ENCODE measurements around the gene BID. TPM values are rescaled to one million over a fixed set of nuclear protein-coding genes. Genes with fewer than 3 reads are reported as not detected.

Gene BID
- total and polyA plus RNA-seq, 2 donors from 2014 or later, result 10.6 to 12.5 TPM

DNA sequence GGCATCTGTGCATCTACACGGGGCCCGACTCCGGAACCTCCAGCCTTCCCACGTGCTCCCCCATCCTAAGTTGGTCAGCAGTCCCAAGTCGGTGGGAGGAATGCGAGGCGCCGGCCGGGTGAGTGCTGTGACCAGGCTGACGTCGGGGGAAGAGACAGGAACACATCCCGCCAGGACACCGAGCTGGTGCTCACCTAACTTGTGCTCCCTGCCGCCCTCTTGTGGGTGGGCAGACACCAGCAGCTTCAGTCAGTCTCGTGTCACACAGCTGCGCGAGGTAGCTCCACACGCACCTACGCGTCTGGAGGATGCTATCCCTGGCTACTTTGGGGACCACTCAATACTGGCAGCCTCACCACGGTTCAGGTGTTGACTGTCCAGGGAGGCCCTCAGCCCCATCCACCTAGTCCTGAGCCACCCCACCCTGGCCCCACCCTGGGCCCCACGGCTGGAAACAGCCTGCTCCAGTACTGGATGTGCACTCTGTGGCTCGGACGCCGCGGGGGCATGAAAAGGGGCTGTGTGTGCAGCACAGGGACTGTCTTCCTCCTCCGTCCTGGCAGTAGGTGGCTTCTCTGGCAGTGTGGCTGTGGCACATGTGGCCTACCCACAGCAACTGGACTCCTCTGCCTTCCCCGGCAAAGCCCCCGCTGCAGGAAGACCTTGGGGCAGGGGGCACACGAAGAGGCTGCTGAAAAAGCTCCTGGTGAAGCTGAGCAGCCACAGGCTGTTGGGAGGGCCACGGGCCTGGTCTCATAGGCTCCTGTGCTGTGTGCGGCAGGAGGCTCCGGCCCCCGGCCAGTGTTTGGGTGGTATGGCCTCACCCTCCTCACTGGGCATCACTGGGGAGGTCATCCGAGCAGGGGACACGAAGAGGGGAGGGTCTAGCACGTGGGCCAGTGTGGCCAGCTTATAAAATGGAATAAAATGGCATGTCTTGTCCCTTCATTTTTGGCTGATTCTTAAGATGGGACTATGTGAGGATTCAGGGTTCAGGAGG is 11.2 kb upstream of the BID start:
- DNase-seq (no peak), FAIRE-seq (no peak)
- H3K4me3 ChIP-seq (ENCODE audit: low read length in 3 of 3), result no peak overlapping the region
- H3K36me3 ChIP-seq (ENCODE audit: control insufficient read depth in 2 of 3, insufficient read depth in 3 of 3, low read length in 3 of 3), result peaks cover 0 to 2% (median 2%) of the 10 kb centered on the region in 3 donors
- no peak overlapping the region for H3K9ac ChIP-seq (ENCODE audit: low read length in 3 of 3)
- TF ChIP-seq, protein P1, sequence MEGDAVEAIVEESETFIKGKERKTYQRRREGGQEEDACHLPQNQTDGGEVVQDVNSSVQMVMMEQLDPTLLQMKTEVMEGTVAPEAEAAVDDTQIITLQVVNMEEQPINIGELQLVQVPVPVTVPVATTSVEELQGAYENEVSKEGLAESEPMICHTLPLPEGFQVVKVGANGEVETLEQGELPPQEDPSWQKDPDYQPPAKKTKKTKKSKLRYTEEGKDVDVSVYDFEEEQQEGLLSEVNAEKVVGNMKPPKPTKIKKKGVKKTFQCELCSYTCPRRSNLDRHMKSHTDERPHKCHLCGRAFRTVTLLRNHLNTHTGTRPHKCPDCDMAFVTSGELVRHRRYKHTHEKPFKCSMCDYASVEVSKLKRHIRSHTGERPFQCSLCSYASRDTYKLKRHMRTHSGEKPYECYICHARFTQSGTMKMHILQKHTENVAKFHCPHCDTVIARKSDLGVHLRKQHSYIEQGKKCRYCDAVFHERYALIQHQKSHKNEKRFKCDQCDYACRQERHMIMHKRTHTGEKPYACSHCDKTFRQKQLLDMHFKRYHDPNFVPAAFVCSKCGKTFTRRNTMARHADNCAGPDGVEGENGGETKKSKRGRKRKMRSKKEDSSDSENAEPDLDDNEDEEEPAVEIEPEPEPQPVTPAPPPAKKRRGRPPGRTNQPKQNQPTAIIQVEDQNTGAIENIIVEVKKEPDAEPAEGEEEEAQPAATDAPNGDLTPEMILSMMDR (IDR thresholded peaks at IDR 0.05; ENCODE audit: borderline replicate concordance, extremely low read depth, insufficient read depth), result peak; percentile 51
- no peaks in the 10 kb centered on the region for H3K4me1 ChIP-seq (ENCODE audit: control insufficient read depth in 2 of 3, insufficient read depth in 2 of 3, low read depth in 1 of 3, low read length in 3 of 3)
- no peaks in the 10 kb centered on the region for H3K27me3 ChIP-seq (ENCODE audit: control insufficient read depth, insufficient read depth, low read length)
- no peaks in the 10 kb centered on the region for H3K9me3 ChIP-seq (ENCODE audit: control insufficient read depth in 2 of 3, insufficient read depth in 1 of 3, low read length in 3 of 3)
- intact Hi-C loops (cut with DNase I), result no loop called here
- H3K27ac ChIP-seq (ENCODE audit: low read depth in 2 of 2, low read length in 2 of 2), result no peak overlapping the region

DNA sequence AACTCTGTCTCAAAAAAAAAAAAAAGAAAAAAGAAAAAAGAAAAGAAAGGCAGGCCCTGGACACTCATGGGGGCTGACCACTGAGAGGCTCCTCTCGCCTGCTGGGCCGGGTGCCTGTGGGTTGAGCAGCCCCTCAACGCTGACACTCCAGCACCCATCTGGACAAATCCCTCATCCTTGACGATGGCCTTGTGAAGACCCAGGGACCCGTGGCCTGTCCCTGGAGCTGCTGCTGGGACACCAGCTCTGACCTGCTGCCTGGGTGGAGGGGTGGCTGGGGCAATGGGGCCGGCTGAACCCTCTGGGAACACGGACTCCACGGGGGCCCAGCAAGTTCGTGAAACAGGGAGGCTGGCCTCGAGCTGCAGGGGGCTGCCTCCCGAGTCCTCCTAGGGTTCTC is 10.5 kb upstream of the BID start:
- Histone ChIP-seq H3K9ac (ENCODE audit: low read length in 3 of 3) (no peak overlapping the region), H3K36me3 (ENCODE audit: control insufficient read depth in 2 of 3, insufficient read depth in 3 of 3, low read length in 3 of 3) (peaks cover 0 to under 1% (median 0%) of the 10 kb centered on the region in 3 donors), H3K4me3 (ENCODE audit: low read length in 3 of 3) (no peak overlapping the region), H3K27ac (ENCODE audit: low read depth in 2 of 2, low read length in 2 of 2) (no peak overlapping the region), H3K4me1 (ENCODE audit: control insufficient read depth in 2 of 3, insufficient read depth in 2 of 3, low read depth in 1 of 3, low read length in 3 of 3) (no peaks in the 10 kb centered on the region), H3K9me3 (ENCODE audit: control insufficient read depth in 2 of 3, insufficient read depth in 1 of 3, low read length in 3 of 3) (no peaks in the 10 kb centered on the region), H3K27me3 (ENCODE audit: control insufficient read depth, insufficient read depth, low read length) (no peaks in the 10 kb centered on the region)
- TF ChIP-seq, protein P1 (IDR thresholded peaks at IDR 0.05; ENCODE audit: borderline replicate concordance, extremely low read depth, insufficient read depth), result no peak
- DNase-seq (no peak), FAIRE-seq (no peak)
- intact Hi-C loops (cut with DNase I), result no loop called here

DNA sequence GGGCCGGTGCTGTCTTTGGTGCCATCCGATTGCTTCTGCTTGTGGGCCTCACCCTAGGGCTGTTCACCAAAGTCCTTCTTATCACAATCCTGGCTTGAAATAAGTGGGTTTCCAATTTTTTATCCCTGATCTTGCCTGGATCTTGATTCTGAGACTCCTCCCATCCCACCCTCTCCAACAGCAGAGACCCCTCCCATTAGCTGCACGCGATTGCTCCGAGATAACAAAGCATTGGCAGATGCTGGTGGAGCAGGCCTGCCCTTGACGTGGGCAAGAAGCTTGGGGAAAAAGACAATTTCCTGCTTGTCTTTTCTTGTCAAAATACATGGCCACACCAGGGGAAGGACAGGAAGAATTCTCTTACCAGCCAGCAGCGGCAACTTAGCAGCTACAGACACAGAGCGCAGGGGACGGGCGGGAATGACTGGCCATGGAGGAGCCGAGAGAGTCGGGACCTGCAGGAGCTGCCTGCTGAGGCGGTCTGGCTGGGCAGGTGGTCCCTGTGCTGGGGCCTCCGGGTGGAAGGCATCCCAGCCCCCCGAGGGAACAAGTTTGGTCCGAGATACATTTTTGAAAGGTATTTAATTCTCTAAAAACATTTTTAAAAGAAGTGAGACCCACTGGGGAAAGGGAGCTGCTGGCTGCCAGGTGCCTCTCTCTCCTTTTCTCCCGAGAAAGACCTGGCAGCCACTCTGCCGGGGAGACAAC is 9.7 kb upstream of the BID start:
- TF ChIP-seq, protein P1 (IDR thresholded peaks at IDR 0.05; ENCODE audit: borderline replicate concordance, extremely low read depth, insufficient read depth), result no peak
- DNase-seq, result no peak
- Histone ChIP-seq H3K4me3 (ENCODE audit: low read length in 3 of 3) (no peak overlapping the region), H3K36me3 (ENCODE audit: control insufficient read depth in 2 of 3, insufficient read depth in 3 of 3, low read length in 3 of 3) (no peaks in the 10 kb centered on the region), H3K4me1 (ENCODE audit: control insufficient read depth in 2 of 3, insufficient read depth in 2 of 3, low read depth in 1 of 3, low read length in 3 of 3) (no peaks in the 10 kb centered on the region), H3K9ac (ENCODE audit: low read length in 3 of 3) (no peak overlapping the region), H3K27ac (ENCODE audit: low read depth in 2 of 2, low read length in 2 of 2) (no peak overlapping the region), H3K9me3 (ENCODE audit: control insufficient read depth in 2 of 3, insufficient read depth in 1 of 3, low read length in 3 of 3) (no peaks in the 10 kb centered on the region), H3K27me3 (ENCODE audit: control insufficient read depth, insufficient read depth, low read length) (no peaks in the 10 kb centered on the region)
- FAIRE-seq, result no peak
- intact Hi-C loops (cut with DNase I), result no loop called here
